Loucy (cell line): ENCODE results near the gene KCNK3.
"Not testable (repeated sequence)": the region's sequence is repeated elsewhere in the genome, so short reads cannot be mapped to it uniquely, and the experiment has no call there.

Experiments used
- H2AFZ ChIP-seq: fragments of 200-600 bp; sonication (generic); 2 replicates; pipeline ENCODE4 v1.6.0; 2016; ENCODE audit warnings: antibody characterized with exemption, mild to moderate bottlenecking, low read length, moderate library complexity
- H3F3A ChIP-seq: fragments of 200-600 bp; 2 replicates; pipeline ENCODE4 v1.6.0; 2016; ENCODE audit warnings: antibody characterized with exemption, low read depth, mild to moderate bottlenecking
- H3K27me3 ChIP-seq: fragments of 200-600 bp; sonication (generic); 2 replicates; pipeline ENCODE4 v1.6.1; 2014; ENCODE audit warnings: low read length, mild to moderate bottlenecking; ENCODE audit not compliant: insufficient read depth, poor library complexity, severe bottlenecking
- H3K36me3 ChIP-seq: fragments of 200-600 bp; sonication (generic); 2 replicates; pipeline ENCODE4 v1.6.1; 2016; ENCODE audit warnings: low read length; ENCODE audit not compliant: insufficient read depth
- H3K4me1 ChIP-seq: fragments of 200-600 bp; sonication (generic); 2 replicates; pipeline ENCODE4 v1.5.1; 2014; ENCODE audit warnings: low read length, mild to moderate bottlenecking; ENCODE audit not compliant: insufficient read depth, poor library complexity, severe bottlenecking
- H3K4me2 ChIP-seq: fragments of 200-600 bp; sonication (generic); 2 replicates; pipeline ENCODE4 v1.6.0; 2014; ENCODE audit warnings: antibody characterized with exemption, low read length, low read depth, mild to moderate bottlenecking; ENCODE audit not compliant: poor library complexity, severe bottlenecking
- H3K4me3 ChIP-seq: fragments of 200-600 bp; sonication (generic); 2 replicates; pipeline ENCODE4 v1.5.1; 2014; ENCODE audit warnings: low read length, mild to moderate bottlenecking, mixed read lengths; ENCODE audit not compliant: poor library complexity, severe bottlenecking
- H3K79me2 ChIP-seq: fragments of 200-600 bp; sonication (generic); 2 replicates; pipeline ENCODE4 v1.6.1; 2014; ENCODE audit warnings: low read length; ENCODE audit not compliant: insufficient read depth
- H3K9ac ChIP-seq: fragments of 200-600 bp; sonication (generic); 2 replicates; pipeline ENCODE4 v1.6.0; 2014; ENCODE audit warnings: mild to moderate bottlenecking, low read depth, low read length, moderate library complexity; ENCODE audit not compliant: poor library complexity, severe bottlenecking
- H3K9me2 ChIP-seq: fragments of 200-600 bp; sonication (generic); replicated peaks from 2 replicates; pipeline ENCODE4 v1.6.1; 2016; ENCODE audit warnings: low read depth, low read length, mixed read lengths
- H3K9me3 ChIP-seq: fragments of 200-600 bp; sonication (generic); 2 replicates; pipeline ENCODE4 v1.6.1; 2014; ENCODE audit warnings: mild to moderate bottlenecking, antibody characterized with exemption, low read length, low read depth; ENCODE audit not compliant: insufficient read depth
- H4K20me1 ChIP-seq: fragments of 200-600 bp; sonication (generic); 2 replicates; pipeline ENCODE4 v1.6.0; 2014; ENCODE audit warnings: antibody characterized with exemption, low read length, mild to moderate bottlenecking; ENCODE audit not compliant: insufficient read depth, poor library complexity, severe bottlenecking
- CTCF ChIP-seq: fragments of 200-600 bp; sonication (generic); conservative IDR thresholded peaks from 2 replicates; pipeline ENCODE4 v1.5.1; 2014; ENCODE audit warnings: mild to moderate bottlenecking, antibody characterized with exemption, low read length
- EZH2phosphoT487 ChIP-seq: fragments of 200-600 bp; IDR thresholded peaks from 2 replicates; pipeline ENCODE4 v1.6.1; 2018; ENCODE audit warnings: antibody characterized with exemption, mild to moderate bottlenecking, moderate library complexity, borderline replicate concordance

KCNK3 gene

DNA sequence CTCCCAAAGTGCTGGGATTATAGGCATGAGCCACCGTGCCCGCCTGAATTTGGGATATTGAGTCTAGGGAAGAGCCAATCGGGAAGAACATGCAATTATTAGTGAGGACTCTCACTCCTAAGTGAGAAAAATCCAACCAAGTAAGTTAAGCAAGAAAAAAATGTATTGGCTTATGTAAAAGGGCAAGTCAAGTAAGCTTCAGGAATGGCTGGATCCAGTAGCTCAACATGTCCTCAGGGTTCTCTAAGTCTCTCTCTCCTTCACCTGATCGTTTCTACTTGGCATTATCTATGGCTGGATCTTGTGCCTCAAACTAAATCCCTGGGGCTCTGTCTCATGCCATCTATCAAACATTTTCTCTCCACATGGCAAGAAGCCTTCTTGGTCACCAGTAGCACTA, 35.3 kb upstream of the KCNK3 start:
- no peaks in the 10 kb centered on the region for H3K79me2 ChIP-seq
- no peak overlapping the region for H3K4me3 ChIP-seq
- no peaks in the 10 kb centered on the region for H4K20me1 ChIP-seq
- no peaks in the 10 kb centered on the region for H3K9me2 ChIP-seq
- no peaks in the 10 kb centered on the region for H3K36me3 ChIP-seq
- H3K4me1 ChIP-seq, result no peaks in the 10 kb centered on the region
- TF ChIP-seq CTCF, result no peak
- TF ChIP-seq EZH2phosphoT487, result no peak
- no peaks in the 10 kb centered on the region for H3F3A ChIP-seq
- H3K27me3 ChIP-seq, result no peaks in the 10 kb centered on the region
- H3K9me3 ChIP-seq, result peaks cover 13% of the 10 kb centered on the region; the same call in 1 of the 2 replicates
- H3K9ac ChIP-seq, result no peak overlapping the region
- H2AFZ ChIP-seq, result no peak overlapping the region
- H3K4me2 ChIP-seq, result no peak overlapping the region

GRCh38 chr2:26658691-26659346, 33.7 kb upstream of the KCNK3 start:
- H3F3A ChIP-seq, result no peaks in the 10 kb centered on the region
- H3K36me3 ChIP-seq, result no peaks in the 10 kb centered on the region
- no peaks in the 10 kb centered on the region for H3K27me3 ChIP-seq
- H3K4me1 ChIP-seq, result no peaks in the 10 kb centered on the region
- H3K79me2 ChIP-seq, result no peaks in the 10 kb centered on the region
- no peak overlapping the region for H2AFZ ChIP-seq
- no peaks in the 10 kb centered on the region for H3K9me2 ChIP-seq
- H3K4me3 ChIP-seq, result no peak overlapping the region
- H3K4me2 ChIP-seq, result no peak overlapping the region
- peaks cover 13% of the 10 kb centered on the region; the same call in 1 of the 2 replicates for H3K9me3 ChIP-seq
- TF ChIP-seq CTCF, result no peak
- no peak for TF ChIP-seq EZH2phosphoT487
- H3K9ac ChIP-seq, result no peak overlapping the region
- H4K20me1 ChIP-seq, result no peaks in the 10 kb centered on the region

GRCh38 chr2:26660363-26660962, 32.1 kb upstream of the KCNK3 start:
- no peaks in the 10 kb centered on the region for H3K27me3 ChIP-seq

DNA sequence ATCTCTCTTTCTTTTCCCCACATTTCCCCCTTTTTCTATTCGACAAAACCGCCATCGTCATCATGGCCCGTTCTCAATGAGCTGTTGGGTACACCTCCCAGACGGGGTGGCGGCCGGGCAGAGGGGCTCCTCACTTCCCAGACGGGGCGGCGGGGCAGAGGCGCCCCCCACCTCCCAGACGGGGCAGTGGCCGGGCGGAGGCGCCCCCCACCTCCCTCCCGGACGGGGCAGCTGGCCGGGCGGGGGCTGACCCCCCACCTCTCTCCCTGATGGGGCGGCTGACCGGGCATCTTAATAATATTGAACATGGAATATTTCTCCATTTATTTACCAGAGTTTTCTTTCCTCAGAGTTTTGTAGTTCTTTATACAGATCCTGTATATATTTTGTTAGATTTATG, 27.2 kb upstream of the KCNK3 start:
- not testable (repeated sequence) for H3K9me2 ChIP-seq, H3K79me2 ChIP-seq, H3K4me2 ChIP-seq, H3K27me3 ChIP-seq, H3F3A ChIP-seq, H3K4me1 ChIP-seq, H3K36me3 ChIP-seq, H2AFZ ChIP-seq, H3K9ac ChIP-seq, H3K9me3 ChIP-seq, H4K20me1 ChIP-seq, H3K4me3 ChIP-seq

More at GRCh38 chr2:26660363-26660962, 32.1 kb upstream of the KCNK3 start:
- Histone ChIP-seq H3K9me2 (no peaks in the 10 kb centered on the region), H3K9ac (no peak overlapping the region), H2AFZ (no peak overlapping the region), H4K20me1 (no peaks in the 10 kb centered on the region), H3K4me1 (no peaks in the 10 kb centered on the region), H3K36me3 (no peaks in the 10 kb centered on the region), H3F3A (no peaks in the 10 kb centered on the region), H3K4me2 (no peak overlapping the region), H3K4me3 (no peak overlapping the region), H3K79me2 (no peaks in the 10 kb centered on the region), H3K9me3 (peaks cover 13% of the 10 kb centered on the region; the same call in 1 of the 2 replicates)
- TF ChIP-seq EZH2phosphoT487 (no peak), CTCF (no peak)
